ENCODE results near the gene GJA1.

GJA1 gene

DNA sequence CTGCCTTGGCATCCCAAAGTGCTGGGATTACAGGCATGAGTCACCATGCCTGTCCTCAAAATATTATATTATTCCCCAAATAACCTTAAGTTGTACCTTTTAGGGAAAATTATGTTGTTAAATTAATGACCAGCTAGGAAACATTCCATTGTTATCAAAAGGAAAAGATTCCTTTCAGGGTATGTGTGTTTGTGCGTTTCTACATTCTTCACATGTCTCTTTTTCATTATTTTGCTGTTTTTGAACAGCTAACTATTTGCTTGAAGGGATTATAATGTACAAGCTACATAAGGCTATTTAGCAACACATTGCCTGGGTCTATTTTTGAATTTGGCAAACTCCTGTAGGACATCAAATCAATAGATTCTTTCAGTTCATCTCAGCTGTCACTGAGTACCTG is 57.1 kb downstream of the GJA1 start:
- no peak for DNase-seq

- no peak for DNase-seq
These were observed 62.5 kb downstream of the GJA1 start for GRCh38 chr6:121497970-121498375.

- no peak for DNase-seq
These were observed 63.2 kb downstream of the GJA1 start for GRCh38 chr6:121498481-121499276.

Measured in retina (tissue), 1 donor.